ENCODE measurements around the gene HOXC11. TPM values are rescaled to one million over a fixed set of nuclear protein-coding genes. Genes with fewer than 3 reads are reported as not detected.

The HOXC11 gene
- total RNA-seq, 1 donor from 2014 or later: not detected

DNA sequence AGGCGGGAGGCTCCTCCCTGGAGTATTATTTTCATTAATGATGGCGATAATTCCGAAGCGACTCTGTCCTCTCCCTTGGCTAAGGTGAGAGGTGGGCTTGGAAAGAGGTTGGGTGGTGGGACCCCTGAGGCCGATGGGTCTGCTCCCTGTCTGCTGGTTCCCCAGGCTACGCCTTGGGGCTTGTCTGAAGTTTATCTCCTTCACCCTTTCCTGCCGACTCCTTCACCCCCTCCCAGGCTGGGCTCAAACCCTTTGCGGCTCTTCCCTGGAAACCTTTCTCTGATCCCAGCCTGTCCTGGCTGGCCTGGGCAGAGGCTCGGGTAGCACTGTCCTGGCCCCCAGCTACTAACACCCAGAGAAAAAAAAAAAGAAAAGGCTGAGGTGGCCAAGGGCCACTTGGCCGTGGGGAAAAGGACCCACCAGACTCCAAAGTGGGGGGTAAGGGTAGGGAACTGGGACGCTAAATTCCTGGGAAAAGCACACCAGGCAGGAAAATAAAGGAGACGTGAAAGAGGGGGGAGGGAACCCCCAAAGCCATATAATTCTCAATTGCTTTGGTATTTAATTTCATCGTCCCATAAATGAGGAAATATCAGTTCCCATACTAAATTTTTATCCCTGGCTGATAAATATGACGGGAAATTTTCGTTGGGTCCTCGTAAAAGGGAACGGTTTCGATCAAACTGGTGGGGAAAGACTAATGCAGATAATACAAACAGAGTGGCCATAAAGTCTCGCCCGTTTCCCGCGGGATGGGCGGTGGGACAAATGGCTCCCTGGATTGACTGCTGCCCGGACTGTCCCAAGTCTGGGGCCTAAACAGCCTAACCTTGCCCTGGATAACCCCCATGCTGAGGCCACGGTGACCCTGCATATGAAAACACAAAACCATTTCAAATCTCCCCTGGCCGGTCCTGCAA, 10.0 kb downstream of the HOXC11 start:
- Histone ChIP-seq H2AFZ (replicated peaks) (no peak overlapping the region), H3K4me2 (no peak overlapping the region), H3F3A (ENCODE audit: low read depth) (no peaks in the 10 kb centered on the region), H3K4me1 (no peaks in the 10 kb centered on the region), H3K36me3 (no peaks in the 10 kb centered on the region), H3K9me3 (ENCODE audit: low read depth) (no peaks in the 10 kb centered on the region), H3K9ac (no peak overlapping the region), H3K27me3 (peaks cover 100% of the 10 kb centered on the region), H3K27ac (no peak overlapping the region), H3K79me2 (ENCODE audit: low read depth) (no peaks in the 10 kb centered on the region), H3K4me3 (no peak overlapping the region), H4K20me1 (ENCODE audit: low read depth) (peaks cover 75% of the 10 kb centered on the region)
- no peak overlapping the region for H3K27ac Mint-ChIP-seq
- no peak for DNase-seq (ENCODE audit: low spot score)
- H3K36me3 Mint-ChIP-seq: no peaks in the 10 kb centered on the region
- H3K9me3 Mint-ChIP-seq: peaks cover 6% of the 10 kb centered on the region
- peak overlapping the region; percentile 27 for H3K4me3 Mint-ChIP-seq
- no peaks in the 10 kb centered on the region for H3K4me1 Mint-ChIP-seq
- TF ChIP-seq EZH2phosphoT487 (IDR thresholded peaks at IDR 0.05): peak; percentile 4
- TF ChIP-seq, protein P1, sequence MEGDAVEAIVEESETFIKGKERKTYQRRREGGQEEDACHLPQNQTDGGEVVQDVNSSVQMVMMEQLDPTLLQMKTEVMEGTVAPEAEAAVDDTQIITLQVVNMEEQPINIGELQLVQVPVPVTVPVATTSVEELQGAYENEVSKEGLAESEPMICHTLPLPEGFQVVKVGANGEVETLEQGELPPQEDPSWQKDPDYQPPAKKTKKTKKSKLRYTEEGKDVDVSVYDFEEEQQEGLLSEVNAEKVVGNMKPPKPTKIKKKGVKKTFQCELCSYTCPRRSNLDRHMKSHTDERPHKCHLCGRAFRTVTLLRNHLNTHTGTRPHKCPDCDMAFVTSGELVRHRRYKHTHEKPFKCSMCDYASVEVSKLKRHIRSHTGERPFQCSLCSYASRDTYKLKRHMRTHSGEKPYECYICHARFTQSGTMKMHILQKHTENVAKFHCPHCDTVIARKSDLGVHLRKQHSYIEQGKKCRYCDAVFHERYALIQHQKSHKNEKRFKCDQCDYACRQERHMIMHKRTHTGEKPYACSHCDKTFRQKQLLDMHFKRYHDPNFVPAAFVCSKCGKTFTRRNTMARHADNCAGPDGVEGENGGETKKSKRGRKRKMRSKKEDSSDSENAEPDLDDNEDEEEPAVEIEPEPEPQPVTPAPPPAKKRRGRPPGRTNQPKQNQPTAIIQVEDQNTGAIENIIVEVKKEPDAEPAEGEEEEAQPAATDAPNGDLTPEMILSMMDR (IDR thresholded peaks at IDR 0.05): no peak
- H3K27me3 Mint-ChIP-seq (ENCODE audit: insufficient read depth, low read depth): peaks cover 99% of the 10 kb centered on the region

DNA sequence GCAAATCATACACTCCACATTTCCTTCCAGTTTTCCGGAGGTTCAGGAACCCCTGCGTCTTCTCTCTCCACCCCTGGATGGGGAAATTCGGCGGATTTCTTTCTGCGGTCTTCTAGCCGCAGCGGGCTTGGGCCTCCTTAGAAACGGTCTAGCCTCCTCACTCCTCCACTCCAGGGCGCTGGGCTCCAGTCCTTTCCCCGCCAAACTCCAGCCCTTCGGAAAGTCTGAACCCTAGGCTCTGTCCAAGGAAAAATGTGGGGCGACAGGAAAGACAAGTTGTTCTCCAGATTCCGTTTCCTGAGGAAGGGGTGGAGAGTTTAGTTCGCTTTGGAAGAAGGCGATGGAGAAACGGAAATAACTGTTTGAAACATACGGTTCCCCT, 10.6 kb downstream of the HOXC11 start:
- peak overlapping the region; percentile 27 for H3K4me3 Mint-ChIP-seq
- no peaks in the 10 kb centered on the region for H3F3A ChIP-seq (ENCODE audit: low read depth)
- no peak overlapping the region for H3K9ac ChIP-seq
- no peaks in the 10 kb centered on the region for H3K36me3 Mint-ChIP-seq
- no peak overlapping the region for H3K27ac ChIP-seq
- no peaks in the 10 kb centered on the region for H3K36me3 ChIP-seq
- H2AFZ ChIP-seq (replicated peaks): no peak overlapping the region
- TF ChIP-seq, protein P1 (IDR thresholded peaks at IDR 0.05): no peak
- peak; percentile 96 for TF ChIP-seq EZH2 (IDR thresholded peaks at IDR 0.05)
- no peaks in the 10 kb centered on the region for H3K79me2 ChIP-seq (ENCODE audit: low read depth)
- peaks cover 6% of the 10 kb centered on the region for H3K9me3 Mint-ChIP-seq
- H3K9me3 ChIP-seq (ENCODE audit: low read depth): no peaks in the 10 kb centered on the region
- no peak overlapping the region for H3K27ac Mint-ChIP-seq
- peaks cover 100% of the 10 kb centered on the region for H3K27me3 ChIP-seq
- H4K20me1 ChIP-seq (ENCODE audit: low read depth): peaks cover 82% of the 10 kb centered on the region
- no peak for DNase-seq (ENCODE audit: low spot score)
- H3K4me1 Mint-ChIP-seq: no peaks in the 10 kb centered on the region
- peaks cover 99% of the 10 kb centered on the region for H3K27me3 Mint-ChIP-seq (ENCODE audit: insufficient read depth, low read depth)
- no peak overlapping the region for H3K4me3 ChIP-seq
- no peaks in the 10 kb centered on the region for H3K4me1 ChIP-seq
- H3K4me2 ChIP-seq: no peak overlapping the region

DNA sequence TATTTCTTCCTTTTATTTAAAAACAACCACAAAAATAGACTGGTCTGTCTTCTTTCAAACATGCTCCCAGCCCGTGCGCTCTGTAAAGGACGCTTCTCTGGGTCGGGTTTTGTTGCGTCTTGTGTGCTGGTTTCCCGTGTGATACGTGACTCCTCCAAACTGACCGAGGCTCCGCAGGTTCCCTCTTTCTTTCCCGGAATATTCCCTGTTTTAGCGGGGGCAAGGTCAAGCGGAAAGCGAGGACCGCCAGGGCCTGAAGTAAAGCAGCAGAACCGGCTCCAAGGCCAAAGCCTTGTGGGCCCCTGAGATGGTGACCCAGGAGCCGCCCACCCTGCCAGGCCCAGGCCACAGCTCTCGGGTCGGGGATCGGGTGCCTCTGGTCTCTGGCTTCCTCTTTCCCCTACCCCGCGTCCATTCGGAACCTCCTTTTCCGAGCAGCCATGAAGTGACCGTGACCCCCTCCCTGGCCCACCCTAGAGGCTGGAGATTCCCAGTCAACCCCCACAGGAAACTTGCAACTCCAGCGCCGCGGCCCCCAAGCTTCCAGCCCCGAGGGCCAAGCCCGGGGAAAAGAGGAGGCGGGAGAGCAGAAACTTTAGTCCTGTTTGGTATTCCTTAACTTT, 11.1 kb downstream of the HOXC11 start:
- peaks cover 100% of the 10 kb centered on the region for H3K27me3 ChIP-seq
- H3K27ac ChIP-seq: no peak overlapping the region
- H3K79me2 ChIP-seq (ENCODE audit: low read depth): no peaks in the 10 kb centered on the region
- H3K9me3 ChIP-seq (ENCODE audit: low read depth): no peaks in the 10 kb centered on the region
- DNase-seq (ENCODE audit: low spot score): no peak
- H3K4me2 ChIP-seq: no peak overlapping the region
- no peak overlapping the region for H3K9ac ChIP-seq
- Mint-ChIP-seq H3K9me3 (peaks cover 6% of the 10 kb centered on the region), H3K27me3 (ENCODE audit: insufficient read depth, low read depth) (peaks cover 99% of the 10 kb centered on the region), H3K4me3 (no peak overlapping the region), H3K36me3 (no peaks in the 10 kb centered on the region), H3K27ac (no peak overlapping the region), H3K4me1 (no peaks in the 10 kb centered on the region)
- H3K4me1 ChIP-seq: no peaks in the 10 kb centered on the region
- H3K36me3 ChIP-seq: no peaks in the 10 kb centered on the region
- no peak overlapping the region for H3K4me3 ChIP-seq
- no peak overlapping the region for H2AFZ ChIP-seq (replicated peaks)
- peak; percentile 82 for TF ChIP-seq EZH2phosphoT487 (IDR thresholded peaks at IDR 0.05)
- TF ChIP-seq, protein P1 (IDR thresholded peaks at IDR 0.05): no peak
- TF ChIP-seq EZH2 (IDR thresholded peaks at IDR 0.05): peak; percentile 88
- H4K20me1 ChIP-seq (ENCODE audit: low read depth): peaks cover 82% of the 10 kb centered on the region
- no peaks in the 10 kb centered on the region for H3F3A ChIP-seq (ENCODE audit: low read depth)

All from neural progenitor cell (in vitro differentiated cells).